Skeletal muscle tissue (tissue), 4 donors: Measurements from ENCODE around the gene MUTYH. TPM values are rescaled to one million over a fixed set of nuclear protein-coding genes. Genes with fewer than 3 reads are reported as not detected.
"Not testable (repeated sequence)": the region's sequence is repeated elsewhere in the genome, so short reads cannot be mapped to it uniquely, and the experiment has no call there.

Source experiments
- H3K27ac ChIP-seq: one replicate; pipeline ENCODE4 v1.7.0; 2013; ENCODE audit warnings: mild to moderate bottlenecking, low read depth, low read length, inconsistent platforms
- H3K27me3 ChIP-seq, 3 donors: one replicate each; pipeline ENCODE4 v1.7.0; 2013; ENCODE audit warnings: low read length in 3 of 3; ENCODE audit not compliant: control insufficient read depth in 3 of 3, insufficient read depth in 3 of 3
- H3K36me3 ChIP-seq, 3 donors: one replicate each; pipeline ENCODE4 v1.7.0; 2013; ENCODE audit warnings: low read length in 3 of 3; ENCODE audit not compliant: control insufficient read depth in 3 of 3, insufficient read depth in 3 of 3
- H3K4me1 ChIP-seq, 3 donors: one replicate each; pipeline ENCODE4 v1.7.0; 2013; ENCODE audit warnings: low read length in 3 of 3, mild to moderate bottlenecking in 3 of 3; ENCODE audit not compliant: control insufficient read depth in 3 of 3, insufficient read depth in 3 of 3
- H3K4me3 ChIP-seq, 3 donors: one replicate each; pipeline ENCODE4 v1.7.0; 2013; ENCODE audit warnings: low read length in 3 of 3
- H3K9ac ChIP-seq, 3 donors: one replicate each; pipeline ENCODE4 v1.7.0; 2013; ENCODE audit warnings: low read length in 3 of 3, mild to moderate bottlenecking in 3 of 3, moderate library complexity in 2 of 3, low read depth in 1 of 3
- H3K9me3 ChIP-seq, 3 donors: one replicate each; pipeline ENCODE4 v1.7.0; 2013; ENCODE audit warnings: low read length in 3 of 3; ENCODE audit not compliant: control insufficient read depth in 3 of 3
- total RNA-seq: library from RNA; depleted of rRNA; stranded (reverse); fragments of >200 nt; gene quantifications from one replicate; pipeline ENCODE4 v1.2.3, GENCODE V29; 2014
- donor health status: Osteomylitis.

The MUTYH gene
- total RNA-seq, 1 donor from 2014 or later: 12.5 TPM

- H3K27ac ChIP-seq, H3K9ac ChIP-seq, H3K4me3 ChIP-seq, H3K27me3 ChIP-seq, H3K9me3 ChIP-seq, H3K4me1 ChIP-seq, H3K36me3 ChIP-seq: not testable (repeated sequence)
Measured at GRCh38 chr1:45291002-45291401, 49.2 kb downstream of the MUTYH start.

- H3K9ac ChIP-seq, H3K4me3 ChIP-seq, H3K27me3 ChIP-seq, H3K9me3 ChIP-seq, H3K27ac ChIP-seq, H3K36me3 ChIP-seq, H3K4me1 ChIP-seq: not testable (repeated sequence)
Measured at GRCh38 chr1:45286521-45286920, 53.7 kb downstream of the MUTYH start.

DNA sequence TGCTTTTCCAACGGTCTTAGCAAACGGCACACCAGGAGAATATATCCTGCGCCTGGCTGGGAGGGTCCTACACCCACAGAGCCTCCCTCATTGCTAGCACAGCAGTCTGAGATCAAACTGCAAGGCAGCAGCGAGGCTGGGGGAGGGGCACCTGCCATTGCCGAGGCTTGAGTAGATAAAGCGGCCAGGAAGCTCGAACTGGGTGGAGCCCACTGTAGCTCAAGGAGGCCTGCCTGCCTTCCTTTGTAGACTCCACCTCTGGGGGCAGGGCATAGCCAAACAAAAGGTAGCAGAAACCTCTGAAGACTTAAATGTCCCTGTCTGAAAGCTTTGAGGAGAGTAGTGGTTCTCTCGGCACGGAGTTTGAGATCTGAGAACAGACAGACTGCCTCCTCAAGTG, 55.4 kb downstream of the MUTYH start:
- H3K4me1 ChIP-seq, H3K4me3 ChIP-seq, H3K27ac ChIP-seq, H3K9me3 ChIP-seq, H3K36me3 ChIP-seq, H3K9ac ChIP-seq, H3K27me3 ChIP-seq: not testable (repeated sequence)

DNA sequence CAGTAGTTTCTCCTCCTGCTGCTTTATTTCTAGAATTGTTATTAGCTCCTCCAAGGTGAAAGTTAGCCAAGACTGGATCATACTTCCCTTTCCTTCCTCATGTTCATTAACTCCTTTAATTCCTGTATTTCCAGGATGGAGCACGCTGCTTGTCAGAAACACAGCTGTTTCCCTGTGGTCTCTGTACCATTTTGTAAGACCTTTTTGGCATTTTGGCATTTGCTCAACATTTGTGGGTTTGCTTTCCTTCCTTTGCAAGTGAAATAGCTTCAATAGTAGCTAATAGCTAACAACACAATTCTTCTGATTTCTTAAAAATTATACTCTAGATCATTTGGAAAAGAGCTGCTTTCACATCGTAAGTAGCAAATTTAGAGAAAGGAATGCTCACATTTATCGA, 57.9 kb downstream of the MUTYH start:
- Histone ChIP-seq H3K9me3 (no peaks in the 10 kb centered on the region), H3K4me3 (no peak overlapping the region), H3K4me1 (no peaks in the 10 kb centered on the region), H3K27ac (no peak overlapping the region), H3K9ac (no peak overlapping the region), H3K36me3 (no peaks in the 10 kb centered on the region), H3K27me3 (no peaks in the 10 kb centered on the region)

Other genes with a start within 250 kb of the MUTYH start
- 0.52 TPM for gene ZSWIM5, start 133.8 kb downstream of the MUTYH start, total RNA-seq
- gene HPDL, start 13.5 kb downstream of the MUTYH start, total RNA-seq: 2.6 TPM
- gene TOE1, start 270 bp downstream of the MUTYH start, total RNA-seq: 6.3 TPM
- gene TESK2, start 150.7 kb upstream of the MUTYH start, total RNA-seq: 2.6 TPM
- not detected for gene CCDC163, start 159.6 kb upstream of the MUTYH start, total RNA-seq
- 2.1 TPM for gene MMACHC, start 159.9 kb upstream of the MUTYH start, total RNA-seq
- 213 TPM for gene PRDX1, start 181.4 kb upstream of the MUTYH start, total RNA-seq
- gene AKR1A1, start 210.4 kb upstream of the MUTYH start, total RNA-seq: 93.9 TPM
- 36.5 TPM for gene NASP, start 243.6 kb upstream of the MUTYH start, total RNA-seq